DMS53 treated with DMSO at 0.1 percent for 48 hours (cell line): ENCODE data around the gene YEATS2.
"Not testable (repeated sequence)": the region's sequence is repeated elsewhere in the genome, so short reads cannot be mapped to it uniquely, and the experiment has no call there.

Experiments
- DNase-seq: peaks from one replicate; lab custom pipeline; 2025; ENCODE audit not compliant: unreplicated experiment; lab: John Stamatoyannopoulos, UW

Gene YEATS2

DNA sequence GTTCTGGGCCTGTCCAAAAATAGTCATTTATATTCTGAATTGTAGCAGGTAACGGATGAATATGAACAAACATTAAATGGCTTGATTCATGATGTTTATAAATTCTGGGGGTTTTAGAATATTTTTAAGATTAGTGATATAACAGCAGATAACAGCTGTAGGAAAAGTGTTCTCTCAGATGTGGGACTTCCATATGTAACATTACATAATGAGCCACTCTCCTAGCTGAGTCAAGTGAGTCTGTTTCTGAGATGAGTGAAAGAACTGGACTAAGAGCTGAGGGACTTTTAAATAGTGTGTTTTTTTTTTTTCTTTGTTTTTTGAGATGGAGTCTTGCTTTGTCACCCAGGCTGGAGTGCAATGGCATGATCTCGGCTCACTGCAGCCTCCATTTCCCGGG lies 13.9 kb downstream of the YEATS2 start:
- DNase-seq: no peak

GRCh38 chr3:183714622-183715021 lies 17.0 kb downstream of the YEATS2 start:
- no peak for DNase-seq

DNA sequence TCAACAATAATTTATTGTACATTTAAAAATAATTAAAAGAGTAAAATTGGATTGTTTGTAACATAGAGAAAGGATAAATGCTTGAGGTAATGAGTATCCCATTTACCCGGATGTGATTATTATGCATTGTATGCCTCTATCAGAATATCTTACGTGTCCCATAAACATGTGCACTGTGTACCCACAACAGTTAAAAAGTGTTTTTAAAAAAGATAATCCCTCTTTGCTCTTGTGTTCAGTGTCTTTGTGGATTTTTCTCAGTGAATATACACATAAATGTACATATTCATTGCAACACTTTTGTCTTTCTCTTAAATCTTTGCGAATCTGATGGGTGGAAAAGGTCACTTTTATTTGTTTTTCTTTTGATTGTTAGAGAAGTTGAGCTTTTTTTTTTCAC lies 20.4 kb downstream of the YEATS2 start:
- no peak for DNase-seq

GRCh38 chr3:183725387-183725786 lies 27.8 kb downstream of the YEATS2 start:
- DNase-seq: no peak

DNA sequence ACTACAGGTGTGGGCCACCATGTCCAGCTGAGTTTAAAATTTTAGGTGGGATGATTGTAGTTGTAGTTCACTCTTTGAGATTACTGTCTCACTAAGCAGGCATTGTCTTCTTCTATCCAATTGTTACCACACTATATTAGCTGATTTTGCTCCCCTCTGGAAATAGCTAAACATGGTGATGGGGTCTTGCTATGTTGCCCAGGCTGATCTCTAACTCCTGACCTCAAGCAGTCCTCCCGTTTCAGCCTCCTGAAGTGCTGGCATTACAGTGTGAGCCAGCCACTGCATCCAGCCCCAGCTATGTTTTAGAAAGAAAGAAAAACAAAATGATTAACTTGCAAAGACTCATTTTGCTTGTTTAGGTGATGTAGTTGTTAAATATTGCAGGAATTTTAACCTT lies 30.6 kb downstream of the YEATS2 start:
- DNase-seq: no peak

- no peak for DNase-seq
These were observed 32.8 kb downstream of the YEATS2 start for GRCh38 chr3:183730361-183730760.

GRCh38 chr3:183731611-183732010 lies 34.0 kb downstream of the YEATS2 start:
- DNase-seq: no peak

DNA sequence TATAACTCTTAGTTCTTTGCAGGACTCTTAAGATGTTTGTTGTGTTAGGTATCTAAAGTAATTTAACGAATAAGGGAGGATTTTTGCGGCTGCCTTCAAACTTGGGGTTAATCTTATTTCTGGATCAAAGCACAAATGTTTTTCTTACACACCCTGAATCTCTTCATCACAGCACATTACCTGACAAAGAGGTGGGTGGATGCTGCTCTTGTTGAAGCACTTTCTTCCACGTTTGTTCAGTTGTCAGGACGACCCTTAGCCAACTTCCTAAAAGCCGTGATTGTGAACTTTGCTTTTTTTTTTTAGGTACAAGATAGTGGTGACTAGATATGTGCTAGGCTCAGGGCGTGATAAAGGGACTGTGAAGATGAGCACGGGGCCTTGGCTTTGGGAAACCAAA lies 36.0 kb downstream of the YEATS2 start:
- no peak for DNase-seq

- DNase-seq: no peak
These were observed 37.3 kb downstream of the YEATS2 start for GRCh38 chr3:183734750-183735494.

GRCh38 chr3:183737116-183737515 lies 39.5 kb downstream of the YEATS2 start:
- DNase-seq: no peak

DNA sequence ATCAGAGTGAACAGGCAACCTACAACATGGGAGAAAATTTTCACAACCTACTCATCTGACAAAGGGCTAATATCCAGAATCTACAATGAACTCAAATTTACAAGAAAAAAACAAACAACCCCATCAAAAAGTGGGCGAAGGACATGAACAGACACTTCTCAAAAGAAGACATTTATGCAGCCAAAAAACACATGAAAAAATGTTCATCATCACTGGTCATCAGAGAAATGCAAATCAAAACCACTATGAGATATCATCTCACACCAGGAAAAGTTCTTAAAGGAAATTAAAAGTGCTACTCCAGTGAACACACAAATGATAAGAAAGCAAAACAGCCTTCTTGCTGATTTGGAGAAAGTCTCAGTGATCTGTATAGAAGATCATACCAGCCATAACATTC lies 42.6 kb downstream of the YEATS2 start:
- not testable (repeated sequence) for DNase-seq

DNA sequence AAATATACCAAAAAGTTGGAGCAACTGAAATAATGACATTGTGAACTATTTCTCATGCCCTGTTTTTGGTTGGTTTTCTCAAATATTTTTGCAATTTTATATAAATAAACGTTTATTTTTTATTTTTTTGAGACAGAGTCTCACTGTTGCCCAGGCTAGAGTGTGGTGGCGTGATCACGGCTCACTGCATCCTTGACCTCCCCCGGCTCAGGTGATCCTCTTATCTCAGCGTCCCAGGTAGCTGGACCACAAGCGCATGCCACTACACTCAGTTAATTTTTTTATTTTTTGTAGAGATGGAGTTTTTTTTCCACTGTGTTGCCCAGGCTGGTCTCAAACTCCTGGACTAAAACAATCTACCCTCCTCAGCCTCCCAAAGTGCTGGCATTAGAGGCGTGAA lies 45.6 kb downstream of the YEATS2 start:
- no peak for DNase-seq

DNA sequence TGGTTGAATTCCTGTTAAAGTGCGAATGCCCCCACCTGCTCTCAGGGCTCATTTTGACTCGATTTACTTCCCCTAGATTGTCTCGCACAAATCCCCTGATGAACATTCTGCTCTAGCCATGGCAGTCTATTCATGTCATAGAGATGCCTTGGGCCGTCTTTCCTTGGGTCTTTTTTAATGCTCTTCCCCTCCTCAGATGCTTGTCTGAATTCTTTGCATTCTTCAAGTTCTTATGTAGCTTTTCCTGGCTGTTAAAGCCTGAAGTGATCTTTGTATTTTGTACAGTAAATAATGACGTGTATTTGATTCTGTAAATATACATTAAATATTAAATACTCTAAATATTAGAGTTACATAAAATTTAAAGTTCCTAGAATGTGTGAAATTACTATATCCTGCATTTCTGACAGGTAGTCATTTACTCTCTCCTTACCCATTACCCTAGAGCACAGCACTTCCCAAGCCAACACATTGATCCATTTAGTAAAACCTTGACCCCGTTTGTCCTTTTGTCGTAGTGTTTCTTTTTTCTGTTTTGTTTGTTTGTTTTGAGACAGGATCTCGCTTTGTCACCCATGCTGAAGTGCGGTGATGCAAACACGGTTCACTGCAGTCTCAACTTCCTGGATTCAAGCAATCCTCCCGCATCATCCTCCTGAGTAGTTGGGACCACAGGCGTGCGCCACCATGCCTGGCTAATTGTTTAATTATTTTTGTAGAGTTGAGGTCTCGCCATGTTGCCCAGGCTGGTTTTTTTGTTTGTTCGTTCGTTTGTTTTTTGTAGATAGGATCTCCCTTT lies 47.9 kb downstream of the YEATS2 start:
- DNase-seq: peak; percentile 25

DNA sequence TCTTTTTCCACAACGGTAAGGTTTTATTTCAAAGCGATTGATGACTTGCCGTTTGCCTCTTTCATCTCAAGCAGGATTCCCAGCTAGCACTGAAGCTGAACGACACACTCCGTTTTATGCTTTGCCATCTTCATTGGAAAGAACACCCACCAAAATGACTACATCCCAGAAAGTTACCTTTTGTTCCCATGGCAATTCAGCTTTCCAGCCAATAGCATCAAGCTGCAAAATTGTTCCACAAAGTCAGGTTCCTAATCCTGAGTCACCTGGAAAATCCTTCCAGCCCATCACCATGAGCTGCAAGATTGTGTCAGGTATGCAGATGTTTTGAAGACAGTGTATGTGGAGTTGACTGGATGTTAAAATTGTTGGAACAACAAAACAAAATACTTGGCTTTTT lies 56.5 kb downstream of the YEATS2 start:
- no peak for DNase-seq

- DNase-seq: no peak
These were observed 64.7 kb downstream of the YEATS2 start for GRCh38 chr3:183762304-183762703.

DNA sequence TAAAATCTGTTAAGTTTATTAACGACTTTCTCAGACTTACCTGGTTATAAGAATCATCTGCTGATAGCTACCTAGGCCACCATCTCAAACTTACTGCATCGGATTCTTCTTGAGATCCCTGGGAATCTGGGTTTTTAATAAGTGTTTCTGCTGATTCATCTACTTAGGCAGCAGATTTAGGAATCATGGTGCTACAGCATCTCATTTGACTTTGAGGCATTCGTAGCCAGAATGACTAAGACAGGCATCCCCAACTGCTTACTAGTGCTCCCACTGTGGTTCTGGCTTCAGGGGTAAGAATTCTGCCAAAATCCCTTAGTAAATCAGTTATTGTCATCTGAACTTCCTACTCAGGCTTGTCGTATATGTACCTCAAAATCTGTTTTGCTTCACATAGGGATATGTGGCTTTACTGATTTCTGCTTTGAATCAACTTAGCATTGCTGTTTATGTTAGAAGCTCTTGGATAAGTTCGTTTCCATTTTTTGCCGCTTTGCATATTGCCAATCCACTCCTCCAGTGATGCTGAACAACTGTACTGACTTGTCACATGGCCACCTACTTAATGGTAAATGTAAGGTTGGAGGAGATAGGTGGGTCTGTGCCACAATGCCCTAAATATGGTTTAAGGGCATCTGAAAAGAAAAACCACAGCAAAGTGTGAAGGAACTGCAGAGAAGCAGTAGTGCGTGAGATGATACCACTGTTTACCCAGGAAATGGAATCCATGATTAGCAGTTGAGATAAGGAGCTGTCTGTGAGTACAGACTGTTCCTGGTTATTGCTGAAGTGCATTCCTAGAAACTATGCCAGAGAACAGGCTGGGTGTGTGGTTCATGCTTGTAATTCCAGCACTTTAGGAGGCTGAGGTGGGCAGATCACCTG lies 67.5 kb downstream of the YEATS2 start:
- DNase-seq: no peak

DNA sequence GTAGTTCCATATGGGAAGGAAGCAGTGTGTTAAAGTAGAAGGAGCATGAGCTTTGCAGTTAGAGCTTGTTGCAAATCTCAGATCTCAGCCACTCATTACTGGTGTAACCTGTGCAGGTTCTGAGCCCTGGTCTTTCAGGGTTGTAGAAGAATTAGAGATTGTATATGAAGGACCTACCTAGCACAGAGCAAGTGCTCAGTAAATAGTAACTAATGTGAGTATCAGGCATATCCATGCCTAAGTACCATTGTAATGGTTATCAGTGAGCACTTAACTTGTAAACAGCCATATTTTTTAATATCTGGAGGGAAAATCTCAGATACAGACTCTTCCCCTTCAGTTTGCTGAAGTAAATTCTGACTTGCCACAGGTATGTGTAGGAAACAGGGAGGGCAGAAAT lies 68.5 kb downstream of the YEATS2 start:
- DNase-seq: no peak

- peak; percentile 51 for DNase-seq
These were observed 69.4 kb downstream of the YEATS2 start for GRCh38 chr3:183766745-183767606.

GRCh38 chr3:183768114-183768513 lies 70.5 kb downstream of the YEATS2 start:
- DNase-seq: no peak

GRCh38 chr3:183769453-183769852 lies 71.9 kb downstream of the YEATS2 start:
- no peak for DNase-seq

GRCh38 chr3:183774631-183775030 lies 77.0 kb downstream of the YEATS2 start:
- no peak for DNase-seq
